BJ (cell line): Measurements from ENCODE around the gene SAMHD1. TPM values are rescaled to one million over a fixed set of nuclear protein-coding genes. Genes with fewer than 3 reads are reported as not detected.
A peak's percentile ranks its signal among the peaks of the same experiment; 100 is the strongest.

ENCODE experiments used
- CTCF ChIA-PET: fragments of 350-600 bp; formaldehyde crosslinking; extraction: SDS; loops from one replicate; lab custom pipeline; 2021; ENCODE audit warnings: antibody characterized with exemption, inconsistent platforms; lab: Yijun Ruan, JAX
- POLR2A ChIA-PET: fragments of 300-600 bp; sonication (Branson Sonifier 250); formaldehyde crosslinking; extraction: SDS; loops from one replicate; lab custom pipeline; 2021; ENCODE audit warnings: antibody characterized with exemption; lab: Charles Lee
- DNase-seq: peaks from one replicate; pipeline ENCODE4 v3.0.0-alpha.2; 2011; ENCODE audit warnings: low read depth
- H3K27me3 ChIP-seq: 2 replicates; pipeline ENCODE4 v1.6.0; 2011; ENCODE audit warnings: low read length; ENCODE audit not compliant: control insufficient read depth, insufficient read depth
- H3K36me3 ChIP-seq: 2 replicates; pipeline ENCODE4 v1.5.1; 2011; ENCODE audit warnings: low read length; ENCODE audit not compliant: control insufficient read depth, insufficient read depth
- H3K4me3 ChIP-seq: 2 replicates; pipeline ENCODE4 v1.5.1; 2011; ENCODE audit warnings: low read depth, mild to moderate bottlenecking, control low read depth, low read length
- polyA plus RNA-seq: library from polyadenylated mRNA; depleted of rRNA; stranded (reverse); fragments of >200 nt; gene quantifications from 2 replicates; pipeline ENCODE4 v1.2.3, GENCODE V29; 2011
- TF ChIP-seq, protein P1 (sequence below): IDR thresholded peaks from 2 replicates; pipeline ENCODE4 v1.5.1; 2011; ENCODE audit warnings: low read depth, mild to moderate bottlenecking, control low read depth, inconsistent platforms, low read length, moderate library complexity; ENCODE audit not compliant: insufficient read depth

Gene SAMHD1
- polyA plus RNA-seq, 1 experiment = 5.6 TPM

DNA sequence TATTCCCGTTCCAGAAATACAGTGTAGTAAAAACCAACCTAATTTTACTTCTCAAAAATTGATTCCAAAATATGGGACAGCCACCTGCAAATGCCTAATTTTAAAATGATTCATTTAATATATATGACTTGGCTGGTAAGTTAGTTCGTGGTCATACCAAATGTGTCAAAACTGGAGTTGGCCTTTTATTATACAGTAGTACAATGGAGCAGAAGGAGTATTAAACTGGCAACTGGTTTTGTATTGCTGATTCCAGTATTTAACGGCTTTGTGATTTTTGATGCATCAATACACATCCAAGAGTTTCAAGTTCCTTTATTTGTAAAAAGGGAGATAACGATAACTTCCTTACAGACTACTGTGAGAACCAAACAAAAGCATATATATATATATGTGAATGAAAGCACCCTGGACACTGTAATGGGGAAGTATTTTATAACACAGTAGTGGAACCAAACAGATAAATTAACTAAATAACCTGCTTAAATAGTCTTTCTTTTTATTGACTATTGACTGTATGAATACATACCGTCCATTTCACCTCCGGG, 24.8 kb downstream of the SAMHD1 start:
- CTCF ChIA-PET = no interaction called here
- POLR2A ChIA-PET = no interaction called here
- Histone ChIP-seq H3K36me3 (no peaks in the 10 kb centered on the region), H3K27me3 (no peaks in the 10 kb centered on the region), H3K4me3 (no peak overlapping the region)
- TF ChIP-seq, protein P1, sequence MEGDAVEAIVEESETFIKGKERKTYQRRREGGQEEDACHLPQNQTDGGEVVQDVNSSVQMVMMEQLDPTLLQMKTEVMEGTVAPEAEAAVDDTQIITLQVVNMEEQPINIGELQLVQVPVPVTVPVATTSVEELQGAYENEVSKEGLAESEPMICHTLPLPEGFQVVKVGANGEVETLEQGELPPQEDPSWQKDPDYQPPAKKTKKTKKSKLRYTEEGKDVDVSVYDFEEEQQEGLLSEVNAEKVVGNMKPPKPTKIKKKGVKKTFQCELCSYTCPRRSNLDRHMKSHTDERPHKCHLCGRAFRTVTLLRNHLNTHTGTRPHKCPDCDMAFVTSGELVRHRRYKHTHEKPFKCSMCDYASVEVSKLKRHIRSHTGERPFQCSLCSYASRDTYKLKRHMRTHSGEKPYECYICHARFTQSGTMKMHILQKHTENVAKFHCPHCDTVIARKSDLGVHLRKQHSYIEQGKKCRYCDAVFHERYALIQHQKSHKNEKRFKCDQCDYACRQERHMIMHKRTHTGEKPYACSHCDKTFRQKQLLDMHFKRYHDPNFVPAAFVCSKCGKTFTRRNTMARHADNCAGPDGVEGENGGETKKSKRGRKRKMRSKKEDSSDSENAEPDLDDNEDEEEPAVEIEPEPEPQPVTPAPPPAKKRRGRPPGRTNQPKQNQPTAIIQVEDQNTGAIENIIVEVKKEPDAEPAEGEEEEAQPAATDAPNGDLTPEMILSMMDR = no peak
- DNase-seq = no peak

DNA sequence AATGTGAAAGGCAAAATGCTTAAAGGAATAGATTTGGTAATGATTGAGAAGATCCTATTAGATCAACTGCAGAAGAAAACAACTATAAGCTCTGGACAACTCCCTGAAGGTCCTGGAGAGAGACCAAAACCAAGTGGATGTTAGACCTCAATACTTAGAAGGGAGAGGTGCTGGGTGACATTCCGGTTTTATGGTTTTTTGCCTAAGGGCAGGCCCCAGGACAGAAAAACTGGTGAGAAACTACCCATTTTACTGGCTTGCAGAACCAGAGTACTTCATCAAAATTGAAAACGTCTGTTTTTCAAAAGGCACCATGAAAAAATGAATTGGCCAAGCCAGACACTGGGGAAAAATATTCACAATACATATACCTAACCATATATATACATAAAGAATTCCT, 26.3 kb downstream of the SAMHD1 start:
- DNase-seq = no peak
- TF ChIP-seq, protein P1 = no peak
- H3K36me3 ChIP-seq = no peaks in the 10 kb centered on the region
- POLR2A ChIA-PET = no interaction called here
- CTCF ChIA-PET = no interaction called here
- H3K4me3 ChIP-seq = no peak overlapping the region
- H3K27me3 ChIP-seq = no peaks in the 10 kb centered on the region

DNA sequence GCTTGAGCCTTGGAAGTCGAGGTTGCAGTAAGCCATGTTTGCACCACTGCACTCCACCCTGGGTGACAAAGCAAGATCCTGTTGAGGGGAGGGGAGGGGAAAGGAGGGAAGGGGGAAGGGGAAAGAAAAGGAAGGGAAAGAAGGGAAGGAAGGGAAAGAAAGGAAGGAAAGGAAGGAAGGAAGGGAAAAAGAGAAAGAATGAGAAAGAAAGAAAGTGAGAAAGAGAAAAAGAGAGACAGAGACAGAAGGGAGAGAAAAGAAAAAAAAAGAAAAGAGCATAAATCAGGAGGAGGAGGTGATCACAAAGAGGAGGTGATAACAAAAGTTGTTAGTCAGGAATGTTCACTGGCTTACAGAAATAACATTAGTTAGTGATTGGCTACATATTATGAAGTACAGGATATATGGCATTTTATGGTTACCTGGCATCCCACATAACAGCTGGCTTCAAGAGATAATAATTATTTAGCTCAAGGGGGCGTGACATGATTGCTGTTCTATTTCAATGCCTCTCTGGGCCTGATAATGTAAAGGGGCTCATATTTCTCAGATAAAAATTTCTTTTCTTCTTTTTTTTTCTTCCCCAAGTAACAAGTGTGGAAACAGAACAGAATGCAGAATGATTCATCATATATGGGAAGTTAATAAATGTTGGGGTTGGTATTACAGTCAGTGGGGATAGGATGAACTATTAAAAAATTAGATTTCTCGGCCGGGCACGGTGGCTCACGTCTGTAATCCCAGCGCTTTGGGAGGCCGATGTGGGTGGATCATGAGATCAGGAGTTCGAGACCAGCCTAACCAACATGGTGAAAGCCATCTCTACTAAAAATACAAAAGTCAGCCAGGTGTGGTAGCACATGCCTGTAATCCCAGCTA, 27.1 kb downstream of the SAMHD1 start:
- ChIA-PET POLR2A (no interaction called here), CTCF (interaction anchor here (1.8 kb wide), 1 partner anchor 150 kb away, joined by 5 read pairs; the partner anchor contains the start of gene DSN1)
- no peak for DNase-seq
- no peaks in the 10 kb centered on the region for H3K27me3 ChIP-seq
- H3K36me3 ChIP-seq = no peaks in the 10 kb centered on the region
- TF ChIP-seq, protein P1 = no peak
- H3K4me3 ChIP-seq = no peak overlapping the region

DNA sequence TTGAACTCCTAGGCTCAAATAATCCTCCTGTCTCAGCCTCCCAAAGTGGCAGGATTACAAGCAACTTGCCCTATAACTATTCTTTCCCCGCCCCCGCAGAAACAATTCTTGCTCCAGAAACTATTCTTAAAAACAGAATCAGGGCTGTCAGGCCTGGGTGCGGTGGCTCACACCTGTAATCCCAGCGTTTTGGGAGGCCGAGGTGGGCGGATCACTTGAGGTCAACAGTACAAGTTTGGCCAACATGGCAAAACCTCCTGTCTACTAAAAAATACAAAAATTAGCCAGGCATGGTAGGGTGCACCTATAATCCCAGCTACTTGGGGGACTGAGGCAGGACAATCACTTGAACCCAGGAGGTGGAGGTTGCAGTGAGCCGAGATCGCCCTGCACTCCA, 31.2 kb downstream of the SAMHD1 start:
- CTCF ChIA-PET = interaction anchor here (0.6 to 2.1 kb wide), 11 partner anchors 9 to 704 kb away, joined by 3 to 7 read pairs (median 4); partner anchors contain the start of gene TGIF2
- no peak for DNase-seq
- no peaks in the 10 kb centered on the region for H3K27me3 ChIP-seq
- H3K36me3 ChIP-seq = no peaks in the 10 kb centered on the region
- TF ChIP-seq, protein P1 = no peak
- H3K4me3 ChIP-seq = no peak overlapping the region
- POLR2A ChIA-PET = interaction anchor here (0.6 kb wide), 1 partner anchor 12 kb away, joined by 15 read pairs; no protein-coding TSS in a partner anchor

DNA sequence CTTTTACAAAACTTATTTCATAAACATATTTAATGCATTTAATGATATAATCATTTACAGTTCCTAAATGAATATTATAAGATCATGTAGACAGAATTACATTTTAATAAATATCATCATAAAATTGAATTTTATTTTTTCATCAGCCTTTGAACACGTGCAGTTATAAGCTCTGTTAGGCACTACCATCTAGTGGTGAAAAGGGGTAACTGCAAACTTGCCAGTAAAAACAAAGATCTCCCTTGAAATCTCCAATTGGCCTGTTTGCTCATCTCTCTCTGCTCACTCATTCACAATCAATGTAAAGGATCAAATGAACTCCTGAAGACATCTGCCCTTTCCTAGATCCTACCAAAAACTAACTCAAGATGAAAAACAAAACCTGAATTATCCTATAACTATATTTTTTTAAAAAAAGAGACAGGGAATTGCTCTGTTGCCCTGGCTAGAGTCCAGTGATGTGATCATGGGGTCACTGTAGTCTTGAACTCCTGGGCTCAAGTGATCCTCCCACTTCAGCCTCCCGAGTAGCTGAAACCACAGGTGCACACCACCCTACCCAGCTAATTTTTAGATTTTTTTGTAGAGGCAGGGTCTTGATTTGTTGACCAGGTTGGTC, 31.7 kb downstream of the SAMHD1 start:
- CTCF ChIA-PET = interaction anchor here (0.5 to 2.1 kb wide), 20 partner anchors 8 to 704 kb away, joined by 3 to 7 read pairs (median 3); partner anchors contain the start of gene TGIF2
- POLR2A ChIA-PET = interaction anchor here (0.6 kb wide), 2 partner anchors 12 to 164 kb away, joined by 3 to 15 read pairs; no protein-coding TSS in a partner anchor
- no peak for DNase-seq
- Histone ChIP-seq H3K36me3 (no peaks in the 10 kb centered on the region), H3K27me3 (no peaks in the 10 kb centered on the region), H3K4me3 (no peak overlapping the region)
- TF ChIP-seq, protein P1 = peak; percentile 89
